B cell (primary cell): ENCODE measurements around the gene ITPRIPL2. TPM values are rescaled to one million over a fixed set of nuclear protein-coding genes. Genes with fewer than 3 reads are reported as not detected.

Source experiments
- ATAC-seq: fragments of 200-7000 bp; cut with Tn5 transposase; one replicate; pipeline ENCODE4 v1.10.0; 2021; ENCODE audit warnings: low read depth, mild to moderate bottlenecking, moderate number of reproducible peaks, moderate library complexity
- CTCF ChIA-PET: fragments of 350-600 bp; sonication (Branson Sonifier 250); formaldehyde crosslinking; loops from one replicate; lab custom pipeline; 2021; ENCODE audit warnings: antibody characterized with exemption, inconsistent platforms; lab: Charles Lee
- POLR2A ChIA-PET: fragments of 350-600 bp; sonication (Branson Sonifier 250); formaldehyde crosslinking; loops from one replicate; lab custom pipeline; 2021; ENCODE audit warnings: antibody characterized with exemption; lab: Charles Lee
- DNase-seq: peaks from one replicate; pipeline ENCODE4 v3.0.0; 2013
- H2AFZ ChIP-seq: 2 replicates; pipeline ENCODE4 v1.6.1; 2012; ENCODE audit warnings: mild to moderate bottlenecking, low read depth, low read length; ENCODE audit not compliant: insufficient read depth, poor library complexity, severe bottlenecking
- H3K27ac ChIP-seq, 2 donors: 1 replicate in 1 of 2; 2 replicates in 1 of 2; pipeline ENCODE4 v1.5.1; 2012 to 2013; ENCODE audit warnings: low read length in 2 of 2, mild to moderate bottlenecking in 2 of 2, moderate library complexity in 1 of 2
- H3K27me3 ChIP-seq, 4 experiments: fragments of 200-600 bp in 1 of 4; sonication (generic) in 1 of 4; replicated peaks in 1 of 4; 1 replicate in 2 of 4; 2 replicates in 2 of 4; pipeline versions ENCODE4 v1.6.1 to v1.7.0; 2013 to 2016; ENCODE audit warnings: low read length in 3 of 4, mild to moderate bottlenecking in 2 of 4, mixed read lengths in 1 of 4, moderate library complexity in 1 of 4; ENCODE audit not compliant: insufficient read depth in 4 of 4, control insufficient read depth in 3 of 4; ENCODE audit errors: control extremely low read depth in 1 of 4
- H3K36me3 ChIP-seq, 2 experiments: replicated peaks in 1 of 2; 1 replicate in 1 of 2; 2 replicates in 1 of 2; pipeline versions ENCODE4 v1.6.1 to v1.7.1; 2013; ENCODE audit warnings: low read length in 1 of 2; ENCODE audit not compliant: insufficient read depth in 2 of 2, control insufficient read depth in 1 of 2; ENCODE audit errors: control extremely low read depth in 1 of 2, extremely low read depth in 1 of 2
- H3K4me1 ChIP-seq, 2 donors: fragments of 200-600 bp in 1 of 2; sonication (generic) in 1 of 2; 1 replicate in 1 of 2; 2 replicates in 1 of 2; pipeline versions ENCODE4 v1.5.1 to v1.6.1; 2013 to 2017; ENCODE audit warnings: low read length in 2 of 2; ENCODE audit not compliant: control insufficient read depth in 2 of 2, insufficient read depth in 2 of 2
- H3K4me2 ChIP-seq: replicated peaks from 2 replicates; pipeline ENCODE3; 2012; ENCODE audit warnings: mild to moderate bottlenecking, low read depth, low read length; ENCODE audit not compliant: poor library complexity, severe bottlenecking
- H3K4me3 ChIP-seq, 5 experiments: fragments of 200-600 bp in 1 of 5; sonication (generic) in 1 of 5; 1 replicate in 3 of 5; 2 replicates in 2 of 5; pipeline versions ENCODE4 v1.5.1 to v1.7.0; 2011 to 2016; ENCODE audit warnings: low read length in 4 of 5, mild to moderate bottlenecking in 4 of 5, low read depth in 2 of 5, control low read depth in 1 of 5, moderate library complexity in 1 of 5; ENCODE audit not compliant: insufficient read depth in 1 of 5; ENCODE audit errors: control extremely low read depth in 1 of 5, extremely low read depth in 1 of 5
- H3K79me2 ChIP-seq: fragments of 200-600 bp; sonication (generic); one replicate; pipeline ENCODE4 v1.6.0; 2016; ENCODE audit warnings: low read length; ENCODE audit not compliant: control insufficient read depth, insufficient read depth
- H3K9ac ChIP-seq: fragments of 200-600 bp; sonication (generic); 2 replicates; pipeline ENCODE4 v1.6.1; 2017; ENCODE audit warnings: mild to moderate bottlenecking, low read length, moderate library complexity
- H3K9me3 ChIP-seq, 3 donors: one replicate each; pipeline versions ENCODE4 v1.6.1 to v1.7.1; 2013; ENCODE audit warnings: low read length in 2 of 3; ENCODE audit not compliant: control insufficient read depth in 2 of 3, insufficient read depth in 1 of 3; ENCODE audit errors: control extremely low read depth in 1 of 3
- H4K20me1 ChIP-seq: 2 replicates; pipeline ENCODE4 v1.6.0; 2012; ENCODE audit warnings: mild to moderate bottlenecking, low read length; ENCODE audit not compliant: insufficient read depth, control insufficient read depth, poor library complexity, severe bottlenecking
- H3K27ac Mint-ChIP-seq: one replicate; pipeline ENCODE4 v1.8.0; 2021; ENCODE audit warnings: mixed read lengths
- H3K27me3 Mint-ChIP-seq: one replicate; pipeline ENCODE4 v1.8.0; 2021; ENCODE audit warnings: mixed read lengths
- H3K4me1 Mint-ChIP-seq: one replicate; pipeline ENCODE4 v1.8.0; 2021; ENCODE audit warnings: mixed read lengths
- H3K4me3 Mint-ChIP-seq: one replicate; pipeline ENCODE4 v1.8.0; 2021; ENCODE audit warnings: mixed read lengths
- H3K9me3 Mint-ChIP-seq: one replicate; pipeline ENCODE4 v1.8.0; 2022; ENCODE audit warnings: mixed read lengths; ENCODE audit not compliant: insufficient read depth
- EZH2 ChIP-seq: IDR thresholded peaks from 2 replicates; pipeline ENCODE4 v1.6.1; 2012; ENCODE audit warnings: borderline replicate concordance, low read depth, mild to moderate bottlenecking, moderate library complexity, low read length; ENCODE audit not compliant: insufficient read depth, poor library complexity, severe bottlenecking
- WGBS: methylation state at CpG from one replicate; pipeline ENCODE4 v1.1.5; 2013; ENCODE audit warnings: missing lambda C conversion rate; ENCODE audit not compliant: insufficient coverage; 5-methylcytosine and 5-hydroxymethylcytosine counted together
- intact Hi-C: fragments of 100-400 bp; cut with micrococcal nuclease; formaldehyde crosslinking; loops from one replicate; pipeline ENCODE4 v1.10.0; 2022
- polyA plus RNA-seq: library from polyadenylated mRNA; depleted of rRNA; stranded (reverse); fragments of >200 nt; gene quantifications from 2 replicates; pipeline ENCODE4 v1.2.3, GENCODE V29; 2012
- total RNA-seq, 2 donors: library from RNA; stranded (reverse); fragments of 120-200 nt in 1 of 2; gene quantifications; 1 replicate in 1 of 2; 2 replicates in 1 of 2; pipeline versions ENCODE4 v1.2.3 to v1.2.4, GENCODE V29; 2013 to 2022
- TF ChIP-seq, protein P1 (sequence below): fragments of 200-600 bp; IDR thresholded peaks from one replicate; pipeline ENCODE4 v1.8.0; 2022; ENCODE audit warnings: antibody characterized with exemption, mild to moderate bottlenecking

ITPRIPL2 gene
- total and polyA plus RNA-seq, 2 donors (not counting 1 experiment from before 2014, with no cell fraction given), result 1.1 to 15.4 TPM

DNA sequence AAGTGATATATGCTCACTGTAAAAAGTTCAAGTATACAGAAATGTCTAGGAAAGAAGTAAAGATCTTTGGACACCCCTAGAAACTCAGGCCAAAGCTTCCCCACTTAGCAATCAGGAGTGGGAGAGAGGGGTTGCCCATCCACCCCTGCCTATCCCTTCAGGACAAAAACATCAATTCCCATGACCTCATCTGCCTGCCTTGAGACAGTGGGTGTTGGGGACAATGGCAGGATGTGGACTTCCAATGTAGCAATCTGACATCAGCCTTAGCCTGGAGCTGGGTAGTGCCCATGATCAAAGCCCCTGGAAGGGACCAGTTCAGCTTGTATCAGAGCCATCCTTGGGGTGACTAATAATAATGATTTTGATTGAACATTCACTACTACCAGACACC is 18.1 kb downstream of the ITPRIPL2 start:
- Histone ChIP-seq H3K27me3 (peaks cover 0 to 5% (median 0%) of the 10 kb centered on the region in 4 experiments), H3K36me3 (no peaks in the 10 kb centered on the region), H3K4me3 (no peak overlapping the region), H3K4me2 (no peak overlapping the region), H3K9me3 (peaks cover 0 to 4% (median 0%) of the 10 kb centered on the region in 3 donors), H3K79me2 (no peaks in the 10 kb centered on the region), H3K9ac (no peak overlapping the region), H4K20me1 (no peaks in the 10 kb centered on the region), H2AFZ (no peak overlapping the region), H3K27ac (no peak overlapping the region), H3K4me1 (peaks cover 7 to 26% of the 10 kb centered on the region in 2 donors)
- no peaks in the 10 kb centered on the region for H3K27me3 Mint-ChIP-seq
- DNase-seq (no peak), ATAC-seq (no peak)
- H3K4me3 Mint-ChIP-seq, result no peak overlapping the region
- no peak for TF ChIP-seq EZH2
- TF ChIP-seq, protein P1, sequence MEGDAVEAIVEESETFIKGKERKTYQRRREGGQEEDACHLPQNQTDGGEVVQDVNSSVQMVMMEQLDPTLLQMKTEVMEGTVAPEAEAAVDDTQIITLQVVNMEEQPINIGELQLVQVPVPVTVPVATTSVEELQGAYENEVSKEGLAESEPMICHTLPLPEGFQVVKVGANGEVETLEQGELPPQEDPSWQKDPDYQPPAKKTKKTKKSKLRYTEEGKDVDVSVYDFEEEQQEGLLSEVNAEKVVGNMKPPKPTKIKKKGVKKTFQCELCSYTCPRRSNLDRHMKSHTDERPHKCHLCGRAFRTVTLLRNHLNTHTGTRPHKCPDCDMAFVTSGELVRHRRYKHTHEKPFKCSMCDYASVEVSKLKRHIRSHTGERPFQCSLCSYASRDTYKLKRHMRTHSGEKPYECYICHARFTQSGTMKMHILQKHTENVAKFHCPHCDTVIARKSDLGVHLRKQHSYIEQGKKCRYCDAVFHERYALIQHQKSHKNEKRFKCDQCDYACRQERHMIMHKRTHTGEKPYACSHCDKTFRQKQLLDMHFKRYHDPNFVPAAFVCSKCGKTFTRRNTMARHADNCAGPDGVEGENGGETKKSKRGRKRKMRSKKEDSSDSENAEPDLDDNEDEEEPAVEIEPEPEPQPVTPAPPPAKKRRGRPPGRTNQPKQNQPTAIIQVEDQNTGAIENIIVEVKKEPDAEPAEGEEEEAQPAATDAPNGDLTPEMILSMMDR, result no peak
- H3K4me1 Mint-ChIP-seq, result peaks cover 46% of the 10 kb centered on the region
- ChIA-PET CTCF (interaction anchor here (1.2 kb wide), 1 partner anchor 46 kb away, joined by 3 read pairs; no protein-coding TSS in a partner anchor), POLR2A (no interaction called here)
- peak overlapping the region; percentile 26 for H3K27ac Mint-ChIP-seq
- intact Hi-C loops, result loop anchor here (2.0 kb wide), 1 partner anchor 15 kb away; no protein-coding TSS in a partner anchor
- H3K9me3 Mint-ChIP-seq, result no peaks in the 10 kb centered on the region

DNA sequence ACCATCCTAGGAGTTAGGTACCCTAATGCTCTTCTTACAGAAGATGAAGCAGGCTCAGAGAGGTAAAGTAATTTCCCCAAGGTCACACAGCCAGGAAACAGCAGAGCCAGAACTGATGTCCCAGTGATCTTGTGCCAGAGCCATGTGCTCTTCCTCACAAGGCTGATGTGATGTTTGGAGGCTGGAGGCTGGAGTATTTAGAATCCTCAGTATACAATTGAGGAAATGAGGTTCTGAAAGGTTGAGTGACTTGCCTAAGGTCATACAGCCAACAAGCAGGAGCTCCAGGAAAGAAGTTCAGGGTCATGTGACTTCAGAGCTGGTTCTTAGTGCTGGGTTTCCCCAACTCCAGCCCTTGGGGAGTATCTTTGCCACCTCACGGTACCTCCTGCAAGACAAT is 18.5 kb downstream of the ITPRIPL2 start:
- H3K27me3 ChIP-seq, result peaks cover 0 to 7% (median 0%) of the 10 kb centered on the region in 4 experiments
- no peaks in the 10 kb centered on the region for H3K79me2 ChIP-seq
- POLR2A ChIA-PET, result no interaction called here
- TF ChIP-seq, protein P1, result no peak
- TF ChIP-seq EZH2, result no peak
- H3K27ac ChIP-seq, result no peak overlapping the region
- ATAC-seq (peak; percentile 67), DNase-seq (peak; percentile 48)
- CTCF ChIA-PET, result interaction anchor here (1.2 kb wide), 1 partner anchor 46 kb away, joined by 3 read pairs; no protein-coding TSS in a partner anchor
- peaks cover 0 to 4% (median 0%) of the 10 kb centered on the region in 3 donors for H3K9me3 ChIP-seq
- Mint-ChIP-seq H3K9me3 (no peaks in the 10 kb centered on the region), H3K27ac (peak overlapping the region; percentile 67), H3K4me3 (no peak overlapping the region), H3K27me3 (no peaks in the 10 kb centered on the region), H3K4me1 (peaks cover 44% of the 10 kb centered on the region)
- no peak overlapping the region for H3K4me2 ChIP-seq
- no peaks in the 10 kb centered on the region for H4K20me1 ChIP-seq
- H3K4me3 ChIP-seq, result no peak overlapping the region
- H3K36me3 ChIP-seq, result no peaks in the 10 kb centered on the region
- no CpG with 5 or more reads among the region's 1 CpG for WGBS
- H2AFZ ChIP-seq, result no peak overlapping the region
- peaks cover 7 to 26% of the 10 kb centered on the region in 2 donors for H3K4me1 ChIP-seq
- intact Hi-C loops, result no loop called here
- H3K9ac ChIP-seq, result no peak overlapping the region
